NCI-H510A treated with DMSO at 0.1 percent for 48 hours (cell line): ENCODE data around the gene RGL1.

ENCODE experiments used
- DNase-seq: peaks from one replicate; lab custom pipeline; 2025; lab: John Stamatoyannopoulos, UW

The RGL1 gene

GRCh38 chr1:183821889-183822611 lies 17.1 kb downstream of the RGL1 start:
- no peak for DNase-seq

DNA sequence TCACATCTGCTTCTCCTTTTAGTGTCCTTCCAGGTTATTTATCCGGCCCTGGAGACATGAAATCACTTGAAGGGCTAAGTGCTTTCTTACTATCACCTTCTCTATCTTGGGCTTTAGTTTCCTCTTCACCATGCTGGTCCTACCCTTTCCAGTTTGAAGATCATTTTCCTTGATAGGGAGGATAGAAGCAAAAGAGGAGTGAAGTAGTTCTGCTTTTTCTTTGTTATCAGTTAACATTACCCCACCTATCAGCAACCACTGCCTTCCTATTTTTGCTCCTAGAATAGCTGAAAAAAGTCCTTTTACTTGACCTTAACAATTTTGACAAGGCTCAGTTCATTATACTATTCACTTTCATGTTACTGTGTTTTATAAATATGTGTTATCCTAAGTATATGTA lies 19.4 kb downstream of the RGL1 start:
- DNase-seq: no peak

GRCh38 chr1:183827801-183828200 lies 22.9 kb downstream of the RGL1 start:
- DNase-seq: no peak

DNA sequence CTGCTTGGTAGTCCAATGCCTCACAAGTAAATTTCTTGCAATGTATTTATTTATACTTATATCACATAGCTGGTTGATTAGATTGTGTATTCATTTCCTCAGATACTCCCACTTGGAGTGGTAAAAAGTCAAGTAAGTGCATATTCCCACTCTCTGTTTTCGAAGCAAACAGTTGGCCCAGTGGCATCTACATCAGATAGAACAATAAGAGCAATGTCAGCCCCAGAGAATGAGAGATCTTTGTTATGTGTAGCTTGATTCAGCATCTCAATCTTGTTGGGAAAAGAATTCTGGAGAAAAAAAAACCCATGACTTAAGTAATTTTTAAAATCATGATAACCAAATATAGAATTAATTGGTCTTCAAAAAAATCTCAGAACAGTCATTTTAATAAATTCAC lies 25.5 kb downstream of the RGL1 start:
- no peak for DNase-seq

GRCh38 chr1:183831311-183831710 lies 26.4 kb downstream of the RGL1 start:
- DNase-seq: no peak

- DNase-seq: no peak
Measured at GRCh38 chr1:183832459-183832858, 27.5 kb downstream of the RGL1 start.

DNA sequence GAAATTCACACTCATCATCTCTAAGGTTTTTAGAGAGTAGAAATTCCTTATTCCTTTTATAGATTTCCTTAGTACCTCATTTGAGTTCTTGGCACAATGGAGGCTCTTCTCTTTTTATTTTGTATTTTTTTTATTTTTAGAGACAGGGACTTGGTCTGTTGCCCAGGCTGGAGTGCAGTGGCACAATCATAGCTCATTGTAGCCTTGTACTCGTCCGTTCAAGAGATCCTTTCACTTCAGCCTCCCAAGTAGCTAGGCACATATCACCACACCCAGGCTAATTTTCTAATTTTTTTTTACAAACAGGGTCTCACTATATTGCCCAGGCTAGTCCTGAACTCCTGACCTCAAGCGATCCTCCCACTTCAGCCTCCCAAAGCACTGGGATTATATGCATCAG lies 29.6 kb downstream of the RGL1 start:
- no peak for DNase-seq

DNA sequence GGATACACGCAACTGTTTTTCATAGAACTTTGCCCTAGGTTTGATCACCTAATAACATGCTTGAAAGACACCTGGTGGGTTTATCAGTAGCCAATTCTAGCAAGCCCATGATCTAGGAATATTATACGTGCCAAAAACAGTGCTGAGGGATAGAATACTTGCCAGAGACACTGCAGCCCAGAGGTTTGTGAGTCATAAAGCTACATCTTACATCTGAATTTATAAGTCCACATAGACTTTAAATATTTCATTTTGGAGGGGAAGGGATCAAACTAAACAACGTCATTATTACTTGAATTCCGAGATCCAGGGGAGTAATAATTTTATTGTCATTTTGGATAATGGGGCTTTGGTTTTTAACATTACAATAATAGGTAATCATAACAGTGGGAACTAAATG lies 31.7 kb downstream of the RGL1 start:
- DNase-seq: no peak

DNA sequence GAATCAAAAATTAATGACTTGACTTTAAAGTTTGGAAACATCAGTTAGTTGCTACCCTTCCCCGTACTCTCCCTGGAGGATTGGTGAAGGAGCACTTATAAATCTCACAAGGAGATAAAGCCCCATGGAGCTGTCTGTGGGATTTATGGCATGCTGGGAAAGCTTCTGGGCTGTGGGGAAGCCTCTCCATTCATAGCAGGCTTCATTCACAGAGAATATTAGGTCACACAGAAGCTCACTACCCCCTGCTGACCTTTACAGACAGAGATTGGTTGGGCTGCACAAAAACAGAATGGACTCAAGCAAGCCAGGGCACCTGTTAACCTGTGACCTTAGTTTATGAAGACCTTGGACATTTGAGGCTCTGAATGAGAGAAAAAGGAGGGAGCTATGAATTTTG lies 32.1 kb downstream of the RGL1 start:
- DNase-seq: no peak

DNA sequence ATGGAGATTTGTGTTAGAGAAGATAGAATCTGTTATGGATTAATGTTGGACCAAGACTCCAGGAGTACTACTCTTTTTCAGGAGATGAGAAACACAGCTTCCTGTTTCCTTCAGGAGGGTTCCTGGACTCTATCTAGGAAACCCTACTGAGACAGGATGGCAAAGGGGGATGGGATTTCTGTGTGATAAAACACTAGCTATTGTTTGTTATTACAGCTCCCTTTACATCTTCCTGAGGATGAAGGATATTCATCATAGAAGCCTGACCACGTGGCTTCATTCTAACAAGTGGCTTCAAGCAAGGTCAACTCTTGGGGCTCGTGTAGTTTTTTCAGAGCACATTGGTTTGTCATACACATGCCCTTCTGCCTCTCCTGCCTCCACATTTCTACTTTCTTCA lies 33.3 kb downstream of the RGL1 start:
- no peak for DNase-seq

DNA sequence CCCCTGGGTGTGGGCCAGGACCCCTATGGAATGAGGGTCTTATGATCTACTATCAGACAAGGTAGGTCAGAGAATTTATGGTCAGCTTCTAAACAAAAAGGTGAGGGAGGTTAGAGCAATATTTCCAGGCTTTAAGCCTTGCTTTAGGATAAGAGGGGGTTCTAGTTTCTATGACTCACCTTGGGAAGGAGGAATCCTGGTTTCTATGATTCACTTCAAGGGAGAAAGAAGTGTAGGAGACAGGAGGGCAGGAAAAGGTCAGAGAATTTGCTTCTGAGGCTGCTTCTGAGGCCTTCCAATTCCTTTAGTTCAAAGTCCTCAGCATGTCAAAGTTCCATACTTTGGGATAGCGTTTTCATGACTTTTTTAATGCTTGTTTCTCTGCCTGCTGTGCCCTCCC lies 35.2 kb downstream of the RGL1 start:
- no peak for DNase-seq

GRCh38 chr1:183841550-183841949 lies 36.6 kb downstream of the RGL1 start:
- DNase-seq: no peak

DNA sequence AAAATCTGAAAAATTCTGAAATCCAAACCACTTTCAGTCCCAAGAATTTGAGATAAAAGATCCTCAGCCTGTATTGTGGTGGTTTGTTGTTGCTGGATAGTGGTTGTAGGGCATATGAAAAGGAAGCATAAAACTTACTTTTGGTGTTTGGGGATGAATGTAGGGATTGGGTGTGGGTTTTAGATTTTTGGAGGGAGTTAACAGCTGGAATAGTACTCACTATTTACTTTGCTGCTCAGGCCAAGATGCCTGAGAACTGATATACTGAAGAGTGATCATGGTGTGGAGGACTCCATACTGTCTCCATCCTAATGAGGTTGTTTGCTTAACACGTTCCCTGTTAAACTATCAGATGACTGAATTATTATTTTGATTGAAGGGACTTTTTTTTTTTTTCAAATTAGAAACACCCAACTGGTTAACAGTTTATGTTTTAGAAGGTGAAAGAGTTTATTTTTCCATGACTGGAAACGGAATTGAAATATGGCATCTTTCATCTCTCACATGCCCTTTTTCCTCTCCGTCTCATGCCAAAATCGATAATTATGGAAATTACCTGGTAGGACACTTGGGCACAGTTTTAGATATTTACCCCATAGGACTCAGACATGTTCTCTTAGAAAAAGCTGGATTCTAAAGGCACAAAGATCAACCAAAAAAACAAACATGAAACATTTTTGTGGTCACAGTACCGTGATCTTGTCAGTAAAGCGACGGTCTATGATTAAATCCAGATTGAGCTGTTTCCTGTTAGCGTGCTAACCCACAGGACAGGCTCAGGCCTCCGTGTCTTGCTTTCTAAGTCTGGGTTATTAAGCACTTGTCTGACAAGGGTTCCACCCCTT lies 37.3 kb downstream of the RGL1 start:
- DNase-seq: no peak

- DNase-seq: no peak
Measured at GRCh38 chr1:183842795-183843144, 37.9 kb downstream of the RGL1 start.

GRCh38 chr1:183844806-183845205 lies 39.9 kb downstream of the RGL1 start:
- no peak for DNase-seq

DNA sequence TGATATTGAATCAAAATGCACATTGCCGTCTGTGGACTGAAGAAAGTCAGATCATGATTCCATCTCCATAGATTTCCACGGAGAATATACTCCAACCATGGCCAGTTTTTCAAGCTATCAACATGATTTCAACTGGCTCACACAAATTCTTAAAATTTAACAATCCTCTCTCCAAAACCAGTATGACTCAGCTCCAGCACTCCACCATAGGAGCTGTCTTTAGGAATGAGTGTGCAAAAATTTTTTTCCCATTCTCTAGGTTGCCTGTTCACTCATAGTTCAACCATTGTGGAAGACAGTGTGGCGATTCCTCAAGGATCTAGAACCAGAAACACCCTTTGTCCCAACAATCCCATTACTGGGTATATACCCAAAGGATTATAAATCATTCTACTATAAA lies 40.8 kb downstream of the RGL1 start:
- DNase-seq: no peak

GRCh38 chr1:183847641-183848040 lies 42.7 kb downstream of the RGL1 start:
- DNase-seq: no peak

DNA sequence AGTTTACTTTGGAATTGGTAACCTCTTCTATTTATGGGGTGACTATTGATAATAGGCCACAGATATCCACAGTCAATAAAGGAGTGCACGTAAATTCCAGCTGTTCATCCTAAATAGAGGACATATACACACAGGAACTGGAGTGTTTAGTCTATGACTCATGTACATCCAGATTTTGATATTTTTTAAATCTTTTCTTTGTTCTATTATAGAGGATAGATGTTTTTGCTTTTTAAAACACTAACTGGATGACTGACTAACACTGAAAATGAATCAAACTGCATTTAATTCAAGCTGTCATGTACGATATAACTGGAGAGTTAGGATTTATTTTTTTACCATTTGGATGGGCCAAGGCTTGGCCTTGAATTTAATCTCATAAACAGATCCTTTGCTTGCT lies 45.9 kb downstream of the RGL1 start:
- no peak for DNase-seq

- DNase-seq: no peak
Measured at GRCh38 chr1:183859119-183859518, 54.2 kb downstream of the RGL1 start.

DNA sequence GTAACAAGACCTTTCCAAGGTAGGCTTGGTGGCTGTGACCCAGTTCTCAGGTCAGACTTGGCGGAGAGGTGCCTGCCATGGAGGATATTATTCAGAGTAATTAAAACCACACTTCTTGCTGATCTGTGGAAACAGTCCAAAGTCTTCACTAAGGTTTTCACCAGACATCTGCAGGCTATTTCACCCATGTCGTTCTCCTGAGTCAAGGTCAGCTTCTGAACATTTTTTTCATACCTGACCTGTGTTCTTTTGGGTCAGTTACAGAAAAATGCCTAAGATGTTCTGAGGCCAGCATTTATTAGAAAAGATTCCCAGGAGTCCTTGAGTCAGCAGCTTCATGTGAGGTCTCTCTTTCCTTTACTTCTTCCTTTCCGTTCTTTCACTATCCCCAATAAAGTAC lies 54.9 kb downstream of the RGL1 start:
- DNase-seq: no peak

DNA sequence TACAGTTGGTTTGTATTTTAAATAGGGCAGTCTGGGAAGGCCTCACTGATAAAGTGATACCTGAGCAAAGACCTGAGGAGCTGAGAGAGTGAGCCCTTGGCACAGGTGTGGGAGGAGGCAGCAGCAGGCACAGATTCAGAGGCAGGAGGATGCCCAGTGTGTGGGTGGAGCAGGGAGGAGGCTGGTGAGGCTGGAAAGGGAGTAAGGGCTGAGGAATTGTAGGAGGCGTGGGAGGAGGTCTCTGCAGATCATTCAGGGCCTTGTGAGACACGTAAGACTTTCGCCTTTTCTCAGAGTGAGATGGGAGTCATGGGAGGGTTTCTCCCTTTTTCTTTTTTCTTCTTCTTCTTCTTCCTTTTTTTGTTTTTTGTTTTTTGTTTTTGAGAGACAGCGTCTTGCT lies 58.0 kb downstream of the RGL1 start:
- DNase-seq: no peak

GRCh38 chr1:183863852-183864251 lies 58.9 kb downstream of the RGL1 start:
- no peak for DNase-seq

DNA sequence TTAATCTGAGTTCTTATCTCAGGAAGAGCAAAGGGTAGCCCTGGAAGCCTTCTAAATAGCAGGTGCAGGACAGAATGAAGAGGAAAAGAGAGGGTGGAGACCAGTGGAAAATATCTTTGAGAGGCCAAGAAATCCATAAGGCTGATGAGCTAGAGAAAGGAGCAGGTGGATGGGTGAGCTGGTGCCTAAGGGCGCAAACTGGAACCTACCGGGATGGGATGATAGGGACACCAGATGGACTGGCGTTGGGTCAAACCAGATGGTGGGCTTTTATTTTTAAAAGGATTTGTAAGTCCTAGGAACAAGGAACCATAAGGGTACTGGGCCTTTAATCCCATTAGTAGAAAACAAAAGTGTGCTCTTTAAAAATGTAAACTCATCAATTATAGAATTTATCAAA lies 59.7 kb downstream of the RGL1 start:
- DNase-seq: no peak

GRCh38 chr1:183869230-183869629 lies 64.3 kb downstream of the RGL1 start:
- DNase-seq: no peak
